K562 (cell line): ENCODE data around the gene TTC28. TPM values are rescaled to one million over a fixed set of nuclear protein-coding genes. Genes with fewer than 3 reads are reported as not detected.

Experiments
- ATAC-seq: fragments of 200-7000 bp; cut with Tn5 transposase; 3 replicates; pipeline ENCODE4 v1.9.1; 2020; ENCODE audit warnings: moderate library complexity
- BruUV-seq: library from RNA; stranded (reverse); fragments of 400-500 nt; replicated peaks from 2 replicates; lab custom pipeline; 2021; lab: Mats Ljungman, UMichigan
- CTCF ChIA-PET: fragments of 300-600 bp; formaldehyde crosslinking; extraction: SDS; loops from one replicate; lab custom pipeline; 2021; ENCODE audit warnings: low intra/inter-chr PET ratio; lab: Yijun Ruan, JAX
- POLR2A ChIA-PET: fragments of 300-600, 350-650 bp; sonication (Branson Sonifier 250); formaldehyde crosslinking; extraction: SDS; loops from one replicate; lab custom pipeline; 2021; ENCODE audit warnings: antibody characterized with exemption, inconsistent platforms; lab: Yijun Ruan, JAX
- DNase-seq, 4 experiments: peaks; one replicate each; pipeline versions ENCODE4 v3.0.0 to v3.0.0-alpha.2; 2011 to 2018; ENCODE audit warnings: low spot score in 3 of 4, mixed read lengths in 3 of 4; ENCODE audit errors: extremely low read depth in 1 of 4
- FAIRE-seq: peaks from 2 replicates; lab custom pipeline; 2011; peaks lifted over from hg19 to GRCh38; lab: Jason Lieb, UNC
- H2AFZ ChIP-seq: 2 replicates; pipeline ENCODE4 v1.6.0; 2011; ENCODE audit warnings: low read depth, low read length, control low read depth, inconsistent platforms
- H3K27ac ChIP-seq: fragments of 200-600 bp; 3 replicates; pipeline ENCODE4 v1.8.0; 2011; ENCODE audit warnings: low read depth, mild to moderate bottlenecking, control low read depth, inconsistent platforms, low read length, moderate library complexity, mixed read lengths; ENCODE audit errors: extremely low read depth
- H3K27me3 ChIP-seq, 2 experiments: fragments of 300-600 bp in 1 of 2; 2 replicates in 1 of 2; 3 replicates in 1 of 2; pipeline versions ENCODE4 v1.6.0 to v1.8.0; 2011; ENCODE audit warnings: inconsistent platforms in 2 of 2, low read length in 2 of 2, mild to moderate bottlenecking in 1 of 2, mixed read lengths in 1 of 2, moderate library complexity in 1 of 2; ENCODE audit not compliant: control insufficient read depth in 2 of 2, insufficient read depth in 2 of 2
- H3K36me3 ChIP-seq: fragments of 300-600 bp; 3 replicates; pipeline ENCODE4 v1.8.0; 2011; ENCODE audit warnings: mild to moderate bottlenecking, low read length, inconsistent platforms; ENCODE audit not compliant: control insufficient read depth, insufficient read depth
- H3K4me1 ChIP-seq, 2 experiments: fragments of 200-600 bp in 1 of 2; replicated peaks in 1 of 2; 2 replicates in 1 of 2; 3 replicates in 1 of 2; pipeline versions ENCODE4 v1.5.1 to v1.8.0; 2011; ENCODE audit warnings: inconsistent platforms in 2 of 2, low read length in 2 of 2, mild to moderate bottlenecking in 1 of 2, mixed read lengths in 1 of 2, moderate library complexity in 1 of 2; ENCODE audit not compliant: control insufficient read depth in 2 of 2, insufficient read depth in 2 of 2
- H3K4me2 ChIP-seq: 2 replicates; pipeline ENCODE4 v1.6.1; 2011; ENCODE audit warnings: low read length, control low read depth, inconsistent platforms, mixed read lengths; ENCODE audit not compliant: insufficient read depth
- H3K4me3 ChIP-seq: fragments of 200-600 bp; sonication (generic), shearing (Covaris generic); 2 replicates; pipeline ENCODE4 v1.5.1; 2016; ENCODE audit warnings: control low read depth, inconsistent platforms
- H3K79me2 ChIP-seq: fragments of 200-600 bp; 3 replicates; pipeline ENCODE4 v1.8.0; 2011; ENCODE audit warnings: low read length, inconsistent platforms; ENCODE audit not compliant: control insufficient read depth, insufficient read depth
- H3K9ac ChIP-seq, 2 experiments: 2 replicates each; pipeline versions ENCODE4 v1.6.0 to v1.6.1; 2011; ENCODE audit warnings: low read depth in 2 of 2, low read length in 2 of 2, control low read depth in 1 of 2, inconsistent platforms in 1 of 2, mild to moderate bottlenecking in 1 of 2, mixed read lengths in 1 of 2; ENCODE audit not compliant: insufficient read depth in 1 of 2
- H3K9me1 ChIP-seq: one replicate; pipeline ENCODE4 v1.6.0; 2011; ENCODE audit warnings: inconsistent platforms, mild to moderate bottlenecking, low read length, moderate library complexity; ENCODE audit not compliant: control insufficient read depth, insufficient read depth
- H3K9me3 ChIP-seq: replicated peaks from 2 replicates; pipeline ENCODE4 v1.5.1; 2011; ENCODE audit warnings: low read depth, low read length, inconsistent platforms; ENCODE audit not compliant: control insufficient read depth, insufficient read depth
- H4K20me1 ChIP-seq: replicated peaks from 2 replicates; pipeline ENCODE4 v1.6.1; 2011; ENCODE audit warnings: low read length, inconsistent platforms, mixed read lengths; ENCODE audit not compliant: control insufficient read depth, insufficient read depth
- SRSF3 ChIP-seq: fragments of 200-400 bp; formaldehyde crosslinking; IDR thresholded peaks from 2 replicates; pipeline ENCODE4 v1.6.1; 2016; ENCODE audit warnings: mild to moderate bottlenecking, low read length, moderate library complexity; ENCODE audit not compliant: insufficient read depth
- THAP12 ChIP-seq: fragments of 250-450 bp; sonication (Bioruptor Pico); IDR thresholded peaks from 2 replicates; pipeline ENCODE4 v1.9.0; 2021; ENCODE audit warnings: mild to moderate bottlenecking, inconsistent platforms
- WGBS: fragments of 100-300 bp; shearing (Covaris generic); methylation state at CpG from one replicate; pipeline ENCODE4 v1.1.6; 2016; ENCODE audit warnings: low coverage, mixed read lengths; ENCODE audit not compliant: insufficient coverage; ENCODE audit errors: missing lambda C conversion rate; 5-methylcytosine and 5-hydroxymethylcytosine counted together
- in situ Hi-C: fragments of 300-500 bp; cut with MboI; formaldehyde crosslinking; loops from 4 replicates; pipeline ENCODE4 v1.15.0; 2018; ENCODE audit warnings: inconsistent platforms, mixed read lengths
- intact Hi-C: fragments of 100-400 bp; cut with micrococcal nuclease; formaldehyde crosslinking; loops from 2 replicates; pipeline ENCODE4 v1.14.2; 2022
- polyA plus RNA-seq, 8 experiments: library from polyadenylated mRNA; depleted of rRNA in 4 of 8; stranded (reverse) in 5 of 8; unstranded in 3 of 8; fragments of >200 nt; fragmentation: Nextera tagmentation in 2 of 8; fragmentation: Illumina TruSeq in 1 of 8; extraction: Ambion mirVana in 2 of 8; extraction: Trizol in 1 of 8; gene quantifications; 2 replicates each; pipeline versions ENCODE4 v1.2.1 to v1.2.3, GENCODE V29; 2011 to 2014; ENCODE audit warnings: inconsistent platforms in 1 of 8, missing spikeins in 1 of 8
- total RNA-seq, 7 experiments: library from RNA; depleted of rRNA in 6 of 7; stranded (reverse); fragments of >200 nt in 6 of 7; fragmentation: Illumina TruSeq in 2 of 7; extraction: Trizol in 2 of 7; gene quantifications; 2 replicates each; pipeline versions ENCODE4 v1.2.1 to v1.2.3, GENCODE V29; 2011 to 2021; ENCODE audit warnings: low replicate concordance in 1 of 7
- TF ChIP-seq, protein P1 (sequence below): fragments of 450-650 bp; formaldehyde crosslinking; IDR thresholded peaks from 2 replicates; pipeline ENCODE4 v1.4.0; 2020; ENCODE audit warnings: mild to moderate bottlenecking, moderate library complexity
- TF ChIP-seq, protein P2 (sequence below): fragments of 450-650 bp; formaldehyde crosslinking; conservative IDR thresholded peaks from 2 replicates; pipeline ENCODE4 v1.4.0; 2022; ENCODE audit warnings: mild to moderate bottlenecking, missing genetic modification characterization

Gene TTC28
- total and polyA plus RNA-seq, 9 of the 15 experiments (the other 6 are each of a cell fraction or from before 2014, with no cell fraction given), result 0.22 to 10.7 (median 3.1) TPM

DNA sequence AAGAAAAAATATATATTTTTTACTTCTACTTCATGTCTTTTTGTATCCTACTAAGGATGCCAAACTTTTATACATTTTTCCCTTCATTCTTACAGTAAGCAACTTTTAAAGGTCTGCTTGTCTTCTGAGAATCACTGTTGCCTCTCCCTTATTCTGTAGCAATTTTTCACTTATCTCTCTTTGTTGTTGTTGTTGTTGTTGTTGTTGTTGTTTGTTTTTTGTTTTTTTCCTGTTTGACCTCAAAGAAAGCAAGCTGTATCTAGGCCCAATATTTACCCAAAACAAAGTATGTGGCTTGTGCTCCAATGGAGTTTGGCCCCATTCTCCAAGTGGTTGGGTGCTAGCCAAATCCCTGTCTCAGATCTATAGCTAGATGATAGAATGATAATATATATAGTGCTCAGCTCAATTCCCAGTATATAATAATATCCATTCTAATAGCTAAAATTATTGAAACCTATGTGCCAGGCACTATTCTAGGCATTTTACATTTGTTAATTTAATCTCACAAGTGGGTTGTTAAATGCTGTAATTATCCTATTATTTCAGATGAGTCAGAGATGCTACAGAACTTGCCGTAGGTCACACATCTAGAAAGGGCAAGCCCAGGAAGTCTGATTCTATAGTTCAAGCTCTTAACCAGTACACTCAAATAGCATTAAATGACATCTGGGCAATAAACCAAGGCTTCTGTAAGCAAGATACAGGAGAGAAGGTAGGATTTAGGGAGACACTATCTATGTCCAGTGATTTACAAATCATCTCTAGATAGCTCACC lies 555.5 kb downstream of the TTC28 start:
- Histone ChIP-seq H3K4me2 (no peak overlapping the region), H3K9ac (no peak overlapping the region), H2AFZ (no peak overlapping the region), H3K9me1 (no peaks in the 10 kb centered on the region), H3K27ac (no peak overlapping the region), H3K4me3 (no peak overlapping the region), H3K27me3 (no peaks in the 10 kb centered on the region), H3K79me2 (no peaks in the 10 kb centered on the region), H3K36me3 (no peaks in the 10 kb centered on the region), H4K20me1 (no peaks in the 10 kb centered on the region), H3K9me3 (no peaks in the 10 kb centered on the region), H3K4me1 (no peaks in the 10 kb centered on the region; a peak in 1 of 5 replicates)
- no peak for DNase-seq
- ChIA-PET POLR2A (interaction anchor here (0.7 to 1.2 kb wide), 2 partner anchors 31 to 318 kb away, joined by 3 to 6 read pairs; no protein-coding TSS in a partner anchor), CTCF (no interaction called here)
- no peak for FAIRE-seq
- intact Hi-C loops, result no loop called here
- no peak for ATAC-seq
- 50% methylated on average over 1 of the region's 1 CpG for WGBS
- TF ChIP-seq, protein P1, sequence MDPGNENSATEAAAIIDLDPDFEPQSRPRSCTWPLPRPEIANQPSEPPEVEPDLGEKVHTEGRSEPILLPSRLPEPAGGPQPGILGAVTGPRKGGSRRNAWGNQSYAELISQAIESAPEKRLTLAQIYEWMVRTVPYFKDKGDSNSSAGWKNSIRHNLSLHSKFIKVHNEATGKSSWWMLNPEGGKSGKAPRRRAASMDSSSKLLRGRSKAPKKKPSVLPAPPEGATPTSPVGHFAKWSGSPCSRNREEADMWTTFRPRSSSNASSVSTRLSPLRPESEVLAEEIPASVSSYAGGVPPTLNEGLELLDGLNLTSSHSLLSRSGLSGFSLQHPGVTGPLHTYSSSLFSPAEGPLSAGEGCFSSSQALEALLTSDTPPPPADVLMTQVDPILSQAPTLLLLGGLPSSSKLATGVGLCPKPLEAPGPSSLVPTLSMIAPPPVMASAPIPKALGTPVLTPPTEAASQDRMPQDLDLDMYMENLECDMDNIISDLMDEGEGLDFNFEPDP (CRISPR knock-in tag), result no peak
- TF ChIP-seq SRSF3, result no peak
- TF ChIP-seq, protein P2, sequence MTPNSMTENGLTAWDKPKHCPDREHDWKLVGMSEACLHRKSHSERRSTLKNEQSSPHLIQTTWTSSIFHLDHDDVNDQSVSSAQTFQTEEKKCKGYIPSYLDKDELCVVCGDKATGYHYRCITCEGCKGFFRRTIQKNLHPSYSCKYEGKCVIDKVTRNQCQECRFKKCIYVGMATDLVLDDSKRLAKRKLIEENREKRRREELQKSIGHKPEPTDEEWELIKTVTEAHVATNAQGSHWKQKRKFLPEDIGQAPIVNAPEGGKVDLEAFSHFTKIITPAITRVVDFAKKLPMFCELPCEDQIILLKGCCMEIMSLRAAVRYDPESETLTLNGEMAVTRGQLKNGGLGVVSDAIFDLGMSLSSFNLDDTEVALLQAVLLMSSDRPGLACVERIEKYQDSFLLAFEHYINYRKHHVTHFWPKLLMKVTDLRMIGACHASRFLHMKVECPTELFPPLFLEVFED (CRISPR knock-in tag), result no peak
- no peak for TF ChIP-seq THAP12 (CRISPR knock-in tag)
- BruUV-seq, result no TSS peak
- in situ Hi-C loops, result no loop called here
